IMR-90 (cell line): Measurements from ENCODE around the gene NDUFB2. TPM values are rescaled to one million over a fixed set of nuclear protein-coding genes. Genes with fewer than 3 reads are reported as not detected.
A peak's percentile ranks its signal among the peaks of the same experiment; 100 is the strongest.

Source experiments
- ATAC-seq: fragments of 200-7000 bp; cut with Tn5 transposase; 2 replicates; pipeline ENCODE4 v1.9.1; 2020; ENCODE audit warnings: low read depth, mild to moderate bottlenecking, moderate library complexity
- BruUV-seq: library from RNA; stranded (reverse); fragments of 400-500 nt; replicated peaks from 2 replicates; lab custom pipeline; 2021; lab: Mats Ljungman, UMichigan
- CTCF ChIA-PET: fragments of 300-600 bp; formaldehyde crosslinking; extraction: SDS; loops from one replicate; lab custom pipeline; 2021; ENCODE audit warnings: antibody characterized with exemption; lab: Yijun Ruan, JAX
- POLR2A ChIA-PET: fragments of 300-600 bp; sonication (Branson Sonifier 250); formaldehyde crosslinking; loops from one replicate; lab custom pipeline; 2022; ENCODE audit warnings: antibody characterized with exemption; ENCODE audit not compliant: unreplicated experiment; lab: Charles Lee
- DNase-seq: peaks from one replicate; pipeline ENCODE4 v3.0.0; 2013
- H2AFZ ChIP-seq: replicated peaks from 2 replicates; pipeline ENCODE3; 2013; ENCODE audit warnings: low read length, mild to moderate bottlenecking; ENCODE audit not compliant: poor library complexity
- H2AK5ac ChIP-seq: 2 replicates; pipeline ENCODE4 v1.6.1; 2013; ENCODE audit warnings: low read depth, low read length, inconsistent platforms
- H2AK9ac ChIP-seq: replicated peaks from 2 replicates; pipeline ENCODE3; 2013; ENCODE audit warnings: mild to moderate bottlenecking, low read depth, low read length, moderate library complexity; ENCODE audit not compliant: poor library complexity
- H2BK120ac ChIP-seq: 2 replicates; pipeline ENCODE4 v1.6.1; 2013; ENCODE audit warnings: low read depth, low read length, inconsistent platforms
- H2BK15ac ChIP-seq: 3 replicates; pipeline ENCODE4 v1.6.1; 2013; ENCODE audit warnings: low read depth, low read length, inconsistent platforms
- H2BK20ac ChIP-seq: 2 replicates; pipeline ENCODE4 v1.6.1; 2013; ENCODE audit warnings: low read depth, mild to moderate bottlenecking, inconsistent platforms, low read length, moderate library complexity
- H2BK5ac ChIP-seq: 2 replicates; pipeline ENCODE4 v1.6.1; 2013; ENCODE audit warnings: mild to moderate bottlenecking, low read depth, low read length, inconsistent platforms; ENCODE audit not compliant: poor library complexity, severe bottlenecking
- H3K14ac ChIP-seq: replicated peaks from 2 replicates; pipeline ENCODE4 v1.6.1; 2013; ENCODE audit warnings: low read depth, low read length, inconsistent platforms
- H3K18ac ChIP-seq: 2 replicates; pipeline ENCODE4 v1.6.1; 2013; ENCODE audit warnings: low read depth, low read length, control low read depth
- H3K23ac ChIP-seq: 2 replicates; pipeline ENCODE4 v1.6.1; 2013; ENCODE audit warnings: low read depth, low read length, inconsistent platforms
- H3K27ac ChIP-seq: 2 replicates; pipeline ENCODE4 v1.5.1; 2013; ENCODE audit warnings: mild to moderate bottlenecking, control low read depth, low read length; ENCODE audit not compliant: insufficient read depth
- H3K27me3 ChIP-seq: 2 replicates; pipeline ENCODE4 v1.6.1; 2013; ENCODE audit warnings: low read length; ENCODE audit not compliant: control insufficient read depth, insufficient read depth
- H3K36me3 ChIP-seq: 2 replicates; pipeline ENCODE4 v1.6.1; 2013; ENCODE audit warnings: low read length, mixed read lengths; ENCODE audit not compliant: control insufficient read depth, insufficient read depth
- H3K4ac ChIP-seq: 2 replicates; pipeline ENCODE4 v1.6.1; 2013; ENCODE audit warnings: low read depth, low read length, inconsistent platforms
- H3K4me1 ChIP-seq: 2 replicates; pipeline ENCODE4 v1.6.1; 2013; ENCODE audit warnings: low read length, mixed read lengths; ENCODE audit not compliant: control insufficient read depth, insufficient read depth
- H3K4me2 ChIP-seq: 2 replicates; pipeline ENCODE4 v1.6.1; 2013; ENCODE audit warnings: low read depth, mild to moderate bottlenecking, control low read depth, low read length, moderate library complexity
- H3K4me3 ChIP-seq: 2 replicates; pipeline ENCODE4 v1.5.1; 2013; ENCODE audit warnings: low read depth, mild to moderate bottlenecking, control low read depth, low read length, moderate library complexity; ENCODE audit not compliant: insufficient read depth
- H3K56ac ChIP-seq: 2 replicates; pipeline ENCODE4 v1.6.1; 2013; ENCODE audit warnings: low read length, inconsistent platforms; ENCODE audit not compliant: insufficient read depth; ENCODE audit errors: extremely low read depth
- H3K79me1 ChIP-seq, 2 experiments: 2 replicates each; pipeline ENCODE4 v1.6.1; 2013; ENCODE audit warnings: low read length in 2 of 2, inconsistent platforms in 1 of 2, low read depth in 1 of 2
- H3K9ac ChIP-seq: 2 replicates; pipeline ENCODE4 v1.6.1; 2013; ENCODE audit warnings: low read depth, low read length, control low read depth
- H3K9me1 ChIP-seq: 2 replicates; pipeline ENCODE4 v1.6.1; 2013; ENCODE audit warnings: low read length, inconsistent platforms; ENCODE audit not compliant: insufficient read depth
- H3K9me3 ChIP-seq: 2 replicates; pipeline ENCODE4 v1.6.1; 2013; ENCODE audit warnings: low read length; ENCODE audit not compliant: control insufficient read depth, insufficient read depth
- H4K20me1 ChIP-seq: 2 replicates; pipeline ENCODE4 v1.6.1; 2013; ENCODE audit warnings: low read length, inconsistent platforms; ENCODE audit not compliant: insufficient read depth
- H4K5ac ChIP-seq: 2 replicates; pipeline ENCODE4 v1.6.1; 2013; ENCODE audit warnings: mild to moderate bottlenecking, low read depth, low read length, control low read depth
- H4K8ac ChIP-seq, 2 experiments: 2 replicates each; pipeline ENCODE4 v1.6.1; 2013; ENCODE audit warnings: low read depth in 2 of 2, low read length in 2 of 2, control low read depth in 1 of 2, inconsistent platforms in 1 of 2
- H4K91ac ChIP-seq: 2 replicates; pipeline ENCODE4 v1.6.1; 2013; ENCODE audit warnings: low read depth, low read length, inconsistent platforms; ENCODE audit not compliant: insufficient read depth
- CTCF ChIP-seq: conservative IDR thresholded peaks from 2 replicates; pipeline ENCODE4 v1.5.1; 2012; ENCODE audit warnings: mild to moderate bottlenecking, low read depth, low read length, improper control_type of control experiment
- MAFK ChIP-seq: IDR thresholded peaks from 2 replicates; pipeline ENCODE4 v1.6.1; 2012; ENCODE audit warnings: low read depth, low read length, improper control_type of control experiment
- MAZ ChIP-seq: IDR thresholded peaks from 2 replicates; pipeline ENCODE4 v1.6.1; 2012; ENCODE audit warnings: low read depth, mild to moderate bottlenecking, low read length, improper control_type of control experiment, moderate library complexity, borderline replicate concordance
- POLR2A ChIP-seq: IDR thresholded peaks from 2 replicates; pipeline ENCODE4 v1.6.1; 2012; ENCODE audit warnings: mild to moderate bottlenecking, low read depth, low read length
- RFX5 ChIP-seq: IDR thresholded peaks from 2 replicates; pipeline ENCODE4 v1.8.0; 2012; ENCODE audit warnings: low read depth, mild to moderate bottlenecking, low read length, moderate library complexity
- SMC3 ChIP-seq: fragments of 150-350 bp; IDR thresholded peaks from 2 replicates; pipeline ENCODE4 v1.6.1; 2016; ENCODE audit warnings: low read depth, mild to moderate bottlenecking, antibody characterized with exemption, low read length, moderate library complexity
- WGBS, 2 experiments: methylation state at CpG; one replicate each; pipeline versions ENCODE4 v1.1.5 to v1.1.7; 2013; ENCODE audit warnings: missing lambda C conversion rate in 2 of 2; ENCODE audit not compliant: insufficient read length in 1 of 2; ENCODE audit errors: extremely low coverage in 2 of 2; 5-methylcytosine and 5-hydroxymethylcytosine counted together
- dilution Hi-C: fragments of 300-500 bp; cut with HindIII; formaldehyde crosslinking; loops from one replicate; pipeline ENCODE4 v1.14.3; 2018; ENCODE audit warnings: low sequenced_read_pairs; ENCODE audit not compliant: unreplicated experiment
- in situ Hi-C: fragments of 300-500 bp; cut with MboI; formaldehyde crosslinking; loops from 3 replicates; pipeline ENCODE4 v1.14.3; 2019; ENCODE audit warnings: low sequenced_read_pairs, inconsistent platforms, mixed read lengths
- intact Hi-C: fragments of 100-400 bp; cut with micrococcal nuclease; formaldehyde crosslinking; loops from 2 replicates; pipeline ENCODE4 v1.10.0; 2022
- polyA plus RNA-seq, 3 experiments: library from polyadenylated mRNA; depleted of rRNA; stranded (reverse); fragments of >200 nt; gene quantifications; 2 replicates each; pipeline ENCODE4 v1.2.3, GENCODE V29; 2012; ENCODE audit warnings: low replicate concordance in 1 of 3
- total RNA-seq: library from RNA; depleted of rRNA; stranded (reverse); fragments of >200 nt; gene quantifications from 2 replicates; pipeline ENCODE4 v1.2.3, GENCODE V29; 2012
- TF ChIP-seq, protein P1 (sequence below): fragments of 150-350 bp; IDR thresholded peaks from 2 replicates; pipeline ENCODE4 v1.6.1; 2016; ENCODE audit warnings: low read depth, mild to moderate bottlenecking, low read length, moderate library complexity, borderline replicate concordance

NDUFB2 gene
- total and polyA plus RNA-seq, 2 of the 4 experiments (the other 2 are of a cell fraction) = 81.7 to 143 TPM

DNA sequence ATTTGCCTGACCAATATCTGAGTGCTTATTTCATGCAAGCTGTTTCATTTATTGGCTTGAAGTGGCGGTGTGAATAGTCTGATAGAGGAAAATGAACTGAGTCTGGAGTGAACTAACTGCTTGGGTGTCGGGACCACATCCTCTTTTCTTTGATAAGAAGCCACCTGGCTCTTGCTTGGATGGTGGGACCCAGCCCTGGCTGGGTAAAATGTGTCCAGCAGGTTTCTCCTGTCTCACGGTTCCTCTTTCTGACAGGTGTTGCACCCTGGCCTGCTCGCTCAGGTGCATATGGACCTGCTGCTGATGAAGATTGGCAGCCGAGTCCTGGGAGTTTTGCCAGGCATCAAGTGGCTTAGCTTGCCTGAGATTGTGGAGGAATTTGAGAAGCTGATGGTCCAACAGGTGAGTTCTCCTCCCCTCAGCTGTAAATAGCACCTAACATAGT lies 22.1 kb upstream of the NDUFB2 start:
- H3K4me3 ChIP-seq = no peak overlapping the region
- H3K9ac ChIP-seq = no peak overlapping the region
- H2BK20ac ChIP-seq = no peak overlapping the region
- H3K4ac ChIP-seq = no peak overlapping the region
- CTCF ChIA-PET = no interaction called here
- H4K20me1 ChIP-seq = no peaks in the 10 kb centered on the region
- 0 out of 2 replicates have a peak, but pooled peaks cover 2% of the 10 kb centered on the region for H3K4me1 ChIP-seq
- ATAC-seq (no peak), DNase-seq (no peak)
- 0 out of 2 replicates have a peak, but pooled peaks cover 2% of the 10 kb centered on the region for H3K36me3 ChIP-seq
- H4K5ac ChIP-seq = no peak overlapping the region
- H2BK120ac ChIP-seq = no peak overlapping the region
- no peak overlapping the region for H2AFZ ChIP-seq
- no peak overlapping the region for H4K91ac ChIP-seq
- TF ChIP-seq SMC3 (no peak), CTCF (no peak), RFX5 (no peak), MAZ (no peak), MAFK (no peak), POLR2A (no peak)
- TF ChIP-seq, protein P1, sequence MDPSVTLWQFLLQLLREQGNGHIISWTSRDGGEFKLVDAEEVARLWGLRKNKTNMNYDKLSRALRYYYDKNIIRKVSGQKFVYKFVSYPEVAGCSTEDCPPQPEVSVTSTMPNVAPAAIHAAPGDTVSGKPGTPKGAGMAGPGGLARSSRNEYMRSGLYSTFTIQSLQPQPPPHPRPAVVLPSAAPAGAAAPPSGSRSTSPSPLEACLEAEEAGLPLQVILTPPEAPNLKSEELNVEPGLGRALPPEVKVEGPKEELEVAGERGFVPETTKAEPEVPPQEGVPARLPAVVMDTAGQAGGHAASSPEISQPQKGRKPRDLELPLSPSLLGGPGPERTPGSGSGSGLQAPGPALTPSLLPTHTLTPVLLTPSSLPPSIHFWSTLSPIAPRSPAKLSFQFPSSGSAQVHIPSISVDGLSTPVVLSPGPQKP = no peak
- no peak overlapping the region for H3K18ac ChIP-seq
- no peak overlapping the region for H3K27ac ChIP-seq
- H3K23ac ChIP-seq = no peak overlapping the region; the same call in 1 of the 2 replicates
- intact Hi-C loops = loop anchor here (5.0 kb wide), 1 partner anchor 978 kb away; no protein-coding TSS in a partner anchor
- no TSS peak for BruUV-seq
- H3K9me1 ChIP-seq = peaks cover 4% of the 10 kb centered on the region; the same call in 1 of the 2 replicates
- no peak overlapping the region for H2BK15ac ChIP-seq
- in situ Hi-C loops = no loop called here
- no peak overlapping the region for H3K56ac ChIP-seq
- peaks cover 6% of the 10 kb centered on the region; the same call in 1 of the 2 replicates for H3K27me3 ChIP-seq
- H3K9me3 ChIP-seq = no peaks in the 10 kb centered on the region
- no peak overlapping the region for H2BK5ac ChIP-seq
- H4K8ac ChIP-seq = no peak overlapping the region
- peaks cover 4 to 6% of the 10 kb centered on the region in 2 experiments; a peak in 1 of 4 replicates for H3K79me1 ChIP-seq
- no peak overlapping the region for H3K4me2 ChIP-seq
- POLR2A ChIA-PET = no interaction called here
- H2AK5ac ChIP-seq = no peak overlapping the region
- dilution Hi-C loops = no loop called here
- WGBS, 2 experiments = 100% methylated on average over 2 of the region's 5 CpGs; no CpG with 5 or more reads in 1 of the 2 experiments
- no peak overlapping the region for H3K14ac ChIP-seq
- H2AK9ac ChIP-seq = peak overlapping the region; percentile 59
